ENCODE results near the gene NYNRIN.

- no peak for TF ChIP-seq CTCF (conservative IDR thresholded peaks at IDR 0.05; ENCODE audit: low read depth in 2 of 2)
- TF ChIP-seq EZH2 (IDR thresholded peaks at IDR 0.05; ENCODE audit: low read depth, unreplicated experiment): no peak
- no peak for TF ChIP-seq POLR2AphosphoS5 (IDR thresholded peaks at IDR 0.05; ENCODE audit: low read depth)
- TF ChIP-seq ZNF114 (CRISPR knock-in tag; IDR thresholded peaks at IDR 0.05): no peak
- TF ChIP-seq EZH2phosphoT487 (IDR thresholded peaks at IDR 0.05; ENCODE audit: unreplicated experiment): no peak
Measured at GRCh38 chr14:24399999-24400718, 1.4 kb downstream of the NYNRIN start.

All from GM23338 (cell line).